GM12878 (cell line): Measurements from ENCODE around the gene RALGAPA2. TPM values are rescaled to one million over a fixed set of nuclear protein-coding genes. Genes with fewer than 3 reads are reported as not detected.

Source experiments
- ATAC-seq: fragments of 200-7000 bp; cut with Tn5 transposase; 3 replicates; pipeline ENCODE4 v1.9.1; 2020; ENCODE audit warnings: mild to moderate bottlenecking, moderate library complexity
- BruUV-seq: library from RNA; stranded (reverse); fragments of 400-500 nt; replicated peaks from 2 replicates; lab custom pipeline; 2021; lab: Mats Ljungman, UMichigan
- CTCF ChIA-PET: fragments of 300-600 bp; sonication (Branson Sonifier 250); formaldehyde crosslinking; extraction: SDS; loops from one replicate; lab custom pipeline; 2021; ENCODE audit warnings: inconsistent platforms; lab: Yijun Ruan, JAX
- POLR2A ChIA-PET: fragments of 350-600 bp; formaldehyde crosslinking; extraction: SDS; loops from one replicate; lab custom pipeline; 2021; ENCODE audit warnings: inconsistent platforms; lab: Charles Lee
- RAD21 ChIA-PET: fragments of 300-600 bp; sonication (Branson Sonifier 250); formaldehyde crosslinking; loops from one replicate; lab custom pipeline; 2023; ENCODE audit warnings: antibody characterized with exemption; ENCODE audit not compliant: unreplicated experiment; lab: Charles Lee
- SMC1A ChIA-PET: fragments of 300-600 bp; sonication (Branson Sonifier 250); formaldehyde crosslinking; loops from one replicate; lab custom pipeline; 2023; ENCODE audit not compliant: unreplicated experiment, uncharacterized antibody; lab: Charles Lee
- DNase-seq: peaks from one replicate; pipeline ENCODE4 v3.0.0-alpha.2; 2011; ENCODE audit warnings: low read depth, low spot score
- FAIRE-seq: peaks from 3 replicates; lab custom pipeline; 2011; peaks lifted over from hg19 to GRCh38; lab: Jason Lieb, UNC
- H2AFZ ChIP-seq: 2 replicates; pipeline ENCODE4 v1.6.0; 2011; ENCODE audit warnings: low read depth, low read length, control low read depth; ENCODE audit not compliant: control insufficient read depth
- H3K27ac ChIP-seq: 2 replicates; pipeline ENCODE4 v1.5.1; 2011; ENCODE audit warnings: control low read depth; ENCODE audit not compliant: control insufficient read depth, insufficient read depth
- H3K27me3 ChIP-seq, 2 experiments: replicated peaks in 1 of 2; 2 replicates each; pipeline versions ENCODE4 v1.6.0 to v1.6.1; 2011; ENCODE audit warnings: low read length in 1 of 2; ENCODE audit not compliant: control insufficient read depth in 2 of 2, insufficient read depth in 2 of 2
- H3K36me3 ChIP-seq, 2 experiments: 2 replicates each; pipeline ENCODE4 v1.5.1; 2011; ENCODE audit warnings: low read length in 1 of 2; ENCODE audit not compliant: control insufficient read depth in 2 of 2, insufficient read depth in 2 of 2
- H3K4me1 ChIP-seq: 2 replicates; pipeline ENCODE4 v1.6.1; 2011; ENCODE audit warnings: mild to moderate bottlenecking, low read length, moderate library complexity, mixed read lengths; ENCODE audit not compliant: control insufficient read depth, insufficient read depth
- H3K4me2 ChIP-seq: 2 replicates; pipeline ENCODE4 v1.6.0; 2011; ENCODE audit warnings: control low read depth; ENCODE audit not compliant: control insufficient read depth, insufficient read depth
- H3K4me3 ChIP-seq: fragments of 200-600 bp; sonication (generic); 2 replicates; pipeline ENCODE4 v1.5.1; 2016
- H3K79me2 ChIP-seq: 2 replicates; pipeline ENCODE4 v1.6.0; 2011; ENCODE audit warnings: low read length; ENCODE audit not compliant: control insufficient read depth, insufficient read depth
- H3K9ac ChIP-seq: 2 replicates; pipeline ENCODE4 v1.8.0; 2011; ENCODE audit warnings: low read length, control low read depth, mixed read lengths; ENCODE audit not compliant: control insufficient read depth, insufficient read depth
- H3K9me3 ChIP-seq: replicated peaks from 3 replicates; pipeline ENCODE4 v1.5.1; 2011; ENCODE audit warnings: mild to moderate bottlenecking, low read length; ENCODE audit not compliant: control insufficient read depth, insufficient read depth
- H4K20me1 ChIP-seq: 2 replicates; pipeline ENCODE4 v1.6.0; 2011; ENCODE audit not compliant: control insufficient read depth, insufficient read depth
- JUNB ChIP-seq: IDR thresholded peaks from 2 replicates; pipeline ENCODE4 v1.6.1; 2016; ENCODE audit warnings: antibody characterized with exemption, mild to moderate bottlenecking
- MEF2B ChIP-seq: fragments of 450-650 bp; IDR thresholded peaks from 2 replicates; pipeline ENCODE4 v1.6.1; 2018; ENCODE audit warnings: mild to moderate bottlenecking, moderate library complexity; ENCODE audit not compliant: partially characterized antibody, poor library complexity, severe bottlenecking
- MTA3 ChIP-seq: IDR thresholded peaks from 2 replicates; pipeline ENCODE4 v1.6.1; 2012; ENCODE audit warnings: low read length, inconsistent platforms, borderline replicate concordance
- SRF ChIP-seq, 2 experiments: IDR thresholded peaks; 2 replicates each; pipeline ENCODE4 v1.6.1; 2011; ENCODE audit warnings: low read depth in 2 of 2, low read length in 2 of 2, mild to moderate bottlenecking in 1 of 2, moderate library complexity in 1 of 2
- ZNF687 ChIP-seq: fragments of 450-650 bp; IDR thresholded peaks from 2 replicates; pipeline ENCODE4 v1.6.1; 2017; ENCODE audit warnings: mild to moderate bottlenecking, moderate library complexity
- WGBS: methylation state at CpG from one replicate; pipeline ENCODE4 v1.1.6; 2016; ENCODE audit warnings: low lambda C conversion rate; ENCODE audit not compliant: insufficient replicate concordance, insufficient coverage; ENCODE audit errors: missing lambda C conversion rate; 5-methylcytosine and 5-hydroxymethylcytosine counted together
- in situ Hi-C: fragments of 300-500 bp; cut with MboI; formaldehyde crosslinking; loops from 9 replicates; pipeline ENCODE4 v1.14.3; 2018; ENCODE audit warnings: mixed read lengths
- intact Hi-C: fragments of 100-400 bp; cut with micrococcal nuclease; formaldehyde crosslinking; loops from one replicate; pipeline ENCODE4 v1.14.2; 2022; ENCODE audit not compliant: unreplicated experiment
- polyA plus RNA-seq, 11 experiments: library from polyadenylated mRNA; depleted of rRNA in 4 of 11; unstranded in 6 of 11; stranded (reverse) in 5 of 11; fragments of >200 nt; fragmentation: Nextera tagmentation in 4 of 11; fragmentation: Illumina TruSeq in 1 of 11; extraction: Ambion mirVana in 4 of 11; extraction: Trizol in 1 of 11; gene quantifications; 1 replicate in 1 of 11; 2 replicates in 10 of 11; pipeline versions ENCODE4 v1.2.1 to v1.2.3, GENCODE V29; 2011 to 2016; ENCODE audit warnings: inconsistent platforms in 2 of 11, missing spikeins in 2 of 11, low read depth in 1 of 11
- total RNA-seq, 4 experiments: library from RNA; depleted of rRNA in 3 of 4; stranded (reverse); fragments of >200 nt in 3 of 4; fragmentation: Illumina TruSeq in 1 of 4; extraction: Trizol in 1 of 4; gene quantifications; 2 replicates each; pipeline versions ENCODE4 v1.2.1 to v1.2.3, GENCODE V29; 2013 to 2021
- TF ChIP-seq, protein P1 (sequence below): fragments of 450-650 bp; IDR thresholded peaks from 2 replicates; pipeline ENCODE4 v1.6.1; 2016; ENCODE audit warnings: mild to moderate bottlenecking

Gene RALGAPA2
- total and polyA plus RNA-seq, 10 of the 15 experiments (the other 5 are each of a cell fraction or from before 2014, with no cell fraction given): 2.9 to 29.4 (median 19.6) TPM

- CTCF ChIA-PET: interaction anchor here (0.7 to 1.3 kb wide), 4 partner anchors 11 to 89 kb away, joined by 3 to 5 read pairs (median 3); no protein-coding TSS in a partner anchor
- intact Hi-C loops: no loop called here
Observed at GRCh38 chr20:20692587-20692986, 19.9 kb downstream of the RALGAPA2 start.

More at GRCh38 chr20:20692587-20692986, 19.9 kb downstream of the RALGAPA2 start:
- no peaks in the 10 kb centered on the region for H3K9me3 ChIP-seq
- H3K27ac ChIP-seq: peak overlapping the region; percentile 0; the same call in 1 of the 2 replicates
- SMC1A ChIA-PET: interaction anchor here (1.0 to 2.1 kb wide), 2 partner anchors 11 to 18 kb away, joined by 4 to 8 read pairs; no protein-coding TSS in a partner anchor
- H3K36me3 ChIP-seq: no peaks in the 10 kb centered on the region
- POLR2A ChIA-PET: no interaction called here
- no peak for FAIRE-seq
- RAD21 ChIA-PET: interaction anchor here (1.2 kb wide), 1 partner anchor 42 kb away, joined by 3 read pairs; no protein-coding TSS in a partner anchor
- TF ChIP-seq ZNF687 (no peak), SRF (IDR thresholded peaks at IDR 0.05; ENCODE audit: low read depth in 2 of 2, low read length in 2 of 2) (no peak), MTA3 (no peak), JUNB (no peak), MEF2B (no peak)
- TF ChIP-seq, protein P1, sequence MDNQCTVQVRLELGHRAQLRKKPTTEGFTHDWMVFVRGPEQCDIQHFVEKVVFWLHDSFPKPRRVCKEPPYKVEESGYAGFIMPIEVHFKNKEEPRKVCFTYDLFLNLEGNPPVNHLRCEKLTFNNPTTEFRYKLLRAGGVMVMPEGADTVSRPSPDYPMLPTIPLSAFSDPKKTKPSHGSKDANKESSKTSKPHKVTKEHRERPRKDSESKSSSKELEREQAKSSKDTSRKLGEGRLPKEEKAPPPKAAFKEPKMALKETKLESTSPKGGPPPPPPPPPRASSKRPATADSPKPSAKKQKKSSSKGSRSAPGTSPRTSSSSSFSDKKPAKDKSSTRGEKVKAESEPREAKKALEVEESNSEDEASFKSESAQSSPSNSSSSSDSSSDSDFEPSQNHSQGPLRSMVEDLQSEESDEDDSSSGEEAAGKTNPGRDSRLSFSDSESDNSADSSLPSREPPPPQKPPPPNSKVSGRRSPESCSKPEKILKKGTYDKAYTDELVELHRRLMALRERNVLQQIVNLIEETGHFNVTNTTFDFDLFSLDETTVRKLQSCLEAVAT: no peak
- TF ChIP-seq, all 136 proteins: peak for 0
- Histone ChIP-seq H2AFZ (no peak overlapping the region), H4K20me1 (no peaks in the 10 kb centered on the region), H3K9ac (no peak overlapping the region), H3K4me3 (no peak overlapping the region), H3K4me2 (peak overlapping the region; percentile 7; the same call in 1 of the 2 replicates), H3K79me2 (peaks cover 33% of the 10 kb centered on the region), H3K27me3 (no peaks in the 10 kb centered on the region), H3K4me1 (peaks cover 22% of the 10 kb centered on the region)
- no TSS peak for BruUV-seq
- in situ Hi-C loops: no loop called here
- no peak for DNase-seq
- 100% methylated on average over 1 of the region's 1 CpG for WGBS
- no peak for ATAC-seq
